ENCODE results near the gene TANGO6. TPM values are rescaled to one million over a fixed set of nuclear protein-coding genes. Genes with fewer than 3 reads are reported as not detected.

TANGO6 gene
- total RNA-seq, 1 experiment from 2014 or later, result 21.8 TPM

- H3K27me3 ChIP-seq (ENCODE audit: low read length), result no peaks in the 10 kb centered on the region
- H4K20me1 ChIP-seq (ENCODE audit: insufficient read depth, low read depth, low read length), result no peaks in the 10 kb centered on the region
- DNase-seq, result no peak
- no peak overlapping the region for H3K9ac ChIP-seq (ENCODE audit: low read length)
- H3K4me2 ChIP-seq (ENCODE audit: low read depth, low read length, poor library complexity, severe bottlenecking), result no peak overlapping the region
- H3K27ac ChIP-seq (ENCODE audit: low read length), result no peak overlapping the region
- H3K9me2 ChIP-seq (replicated peaks; ENCODE audit: insufficient read depth, low read length), result no peaks in the 10 kb centered on the region
- no peaks in the 10 kb centered on the region for H3K79me2 ChIP-seq (ENCODE audit: low read length)
- H2AFZ ChIP-seq (ENCODE audit: low read length), result no peak overlapping the region
- no peaks in the 10 kb centered on the region for H3K36me3 ChIP-seq (ENCODE audit: insufficient read depth, low read length)
- H3K9me3 ChIP-seq (ENCODE audit: low read length), result no peaks in the 10 kb centered on the region
- H3K4me3 ChIP-seq (ENCODE audit: low read length), result no peak overlapping the region
- H3K4me1 ChIP-seq (ENCODE audit: low read length), result peaks cover 6% of the 10 kb centered on the region
Measured at GRCh38 chr16:69029121-69029520, 185.8 kb downstream of the TANGO6 start.

GRCh38 chr16:69031877-69032301 lies 188.6 kb downstream of the TANGO6 start:
- H3K79me2 ChIP-seq (ENCODE audit: low read length), result no peaks in the 10 kb centered on the region
- H3K27me3 ChIP-seq (ENCODE audit: low read length), result no peaks in the 10 kb centered on the region
- no peaks in the 10 kb centered on the region for H3K4me1 ChIP-seq (ENCODE audit: low read length)
- no peak overlapping the region for H3K4me3 ChIP-seq (ENCODE audit: low read length)
- no peaks in the 10 kb centered on the region for H3K36me3 ChIP-seq (ENCODE audit: insufficient read depth, low read length)
- no peaks in the 10 kb centered on the region for H3K9me3 ChIP-seq (ENCODE audit: low read length)
- H4K20me1 ChIP-seq (ENCODE audit: insufficient read depth, low read depth, low read length), result no peaks in the 10 kb centered on the region
- H3K27ac ChIP-seq (ENCODE audit: low read length), result no peak overlapping the region
- no peaks in the 10 kb centered on the region for H3K9me2 ChIP-seq (replicated peaks; ENCODE audit: insufficient read depth, low read length)
- no peak overlapping the region for H2AFZ ChIP-seq (ENCODE audit: low read length)
- no peak for DNase-seq
- no peak overlapping the region for H3K9ac ChIP-seq (ENCODE audit: low read length)
- H3K4me2 ChIP-seq (ENCODE audit: low read depth, low read length, poor library complexity, severe bottlenecking), result no peak overlapping the region

- no peaks in the 10 kb centered on the region for H3K27me3 ChIP-seq (ENCODE audit: low read length)
- H3K9me3 ChIP-seq (ENCODE audit: low read length), result no peaks in the 10 kb centered on the region
- no peaks in the 10 kb centered on the region for H4K20me1 ChIP-seq (ENCODE audit: insufficient read depth, low read depth, low read length)
- H3K36me3 ChIP-seq (ENCODE audit: insufficient read depth, low read length), result no peaks in the 10 kb centered on the region
- no peak for DNase-seq
- no peak overlapping the region for H3K4me3 ChIP-seq (ENCODE audit: low read length)
- no peaks in the 10 kb centered on the region for H3K79me2 ChIP-seq (ENCODE audit: low read length)
- no peak overlapping the region for H2AFZ ChIP-seq (ENCODE audit: low read length)
- no peak overlapping the region for H3K9ac ChIP-seq (ENCODE audit: low read length)
- no peaks in the 10 kb centered on the region for H3K4me1 ChIP-seq (ENCODE audit: low read length)
- no peaks in the 10 kb centered on the region for H3K9me2 ChIP-seq (replicated peaks; ENCODE audit: insufficient read depth, low read length)
- H3K4me2 ChIP-seq (ENCODE audit: low read depth, low read length, poor library complexity, severe bottlenecking), result no peak overlapping the region
- H3K27ac ChIP-seq (ENCODE audit: low read length), result no peak overlapping the region
Measured at GRCh38 chr16:69033151-69033949, 190.0 kb downstream of the TANGO6 start.

GRCh38 chr16:69035375-69035774 lies 192.0 kb downstream of the TANGO6 start:
- no peak overlapping the region for H2AFZ ChIP-seq (ENCODE audit: low read length)
- H3K9me3 ChIP-seq (ENCODE audit: low read length), result no peaks in the 10 kb centered on the region
- no peaks in the 10 kb centered on the region for H3K4me1 ChIP-seq (ENCODE audit: low read length)
- no peaks in the 10 kb centered on the region for H3K27me3 ChIP-seq (ENCODE audit: low read length)
- H3K79me2 ChIP-seq (ENCODE audit: low read length), result no peaks in the 10 kb centered on the region
- H4K20me1 ChIP-seq (ENCODE audit: insufficient read depth, low read depth, low read length), result no peaks in the 10 kb centered on the region
- no peaks in the 10 kb centered on the region for H3K9me2 ChIP-seq (replicated peaks; ENCODE audit: insufficient read depth, low read length)
- DNase-seq, result no peak
- H3K36me3 ChIP-seq (ENCODE audit: insufficient read depth, low read length), result no peaks in the 10 kb centered on the region
- no peak overlapping the region for H3K9ac ChIP-seq (ENCODE audit: low read length)
- no peak overlapping the region for H3K27ac ChIP-seq (ENCODE audit: low read length)
- no peak overlapping the region for H3K4me2 ChIP-seq (ENCODE audit: low read depth, low read length, poor library complexity, severe bottlenecking)
- H3K4me3 ChIP-seq (ENCODE audit: low read length), result no peak overlapping the region

- Histone ChIP-seq H3K79me2 (ENCODE audit: low read length) (no peaks in the 10 kb centered on the region), H2AFZ (ENCODE audit: low read length) (no peak overlapping the region), H3K4me2 (ENCODE audit: low read depth, low read length, poor library complexity, severe bottlenecking) (no peak overlapping the region), H3K9me2 (replicated peaks; ENCODE audit: insufficient read depth, low read length) (no peaks in the 10 kb centered on the region), H3K36me3 (ENCODE audit: insufficient read depth, low read length) (peaks cover 3% of the 10 kb centered on the region), H3K27ac (ENCODE audit: low read length) (no peak overlapping the region), H3K4me1 (ENCODE audit: low read length) (no peaks in the 10 kb centered on the region), H3K9me3 (ENCODE audit: low read length) (no peaks in the 10 kb centered on the region), H4K20me1 (ENCODE audit: insufficient read depth, low read depth, low read length) (no peaks in the 10 kb centered on the region), H3K27me3 (ENCODE audit: low read length) (no peaks in the 10 kb centered on the region), H3K9ac (ENCODE audit: low read length) (no peak overlapping the region), H3K4me3 (ENCODE audit: low read length) (no peak overlapping the region)
- no peak for DNase-seq
Measured at GRCh38 chr16:69036399-69037091, 193.2 kb downstream of the TANGO6 start.

- H3K36me3 ChIP-seq (ENCODE audit: insufficient read depth, low read length), result peaks cover 8% of the 10 kb centered on the region
- no peak overlapping the region for H2AFZ ChIP-seq (ENCODE audit: low read length)
- no peaks in the 10 kb centered on the region for H3K79me2 ChIP-seq (ENCODE audit: low read length)
- no peaks in the 10 kb centered on the region for H4K20me1 ChIP-seq (ENCODE audit: insufficient read depth, low read depth, low read length)
- H3K4me3 ChIP-seq (ENCODE audit: low read length), result no peak overlapping the region
- H3K9me3 ChIP-seq (ENCODE audit: low read length), result no peaks in the 10 kb centered on the region
- H3K9me2 ChIP-seq (replicated peaks; ENCODE audit: insufficient read depth, low read length), result no peaks in the 10 kb centered on the region
- no peaks in the 10 kb centered on the region for H3K27me3 ChIP-seq (ENCODE audit: low read length)
- H3K27ac ChIP-seq (ENCODE audit: low read length), result no peak overlapping the region
- no peak overlapping the region for H3K4me2 ChIP-seq (ENCODE audit: low read depth, low read length, poor library complexity, severe bottlenecking)
- H3K4me1 ChIP-seq (ENCODE audit: low read length), result no peaks in the 10 kb centered on the region
- no peak for DNase-seq
- H3K9ac ChIP-seq (ENCODE audit: low read length), result no peak overlapping the region
Measured at GRCh38 chr16:69037373-69038160, 194.2 kb downstream of the TANGO6 start.

- no peaks in the 10 kb centered on the region for H3K27me3 ChIP-seq (ENCODE audit: low read length)
- H3K4me1 ChIP-seq (ENCODE audit: low read length), result no peaks in the 10 kb centered on the region
- peaks cover 8% of the 10 kb centered on the region for H3K36me3 ChIP-seq (ENCODE audit: insufficient read depth, low read length)
- H3K4me2 ChIP-seq (ENCODE audit: low read depth, low read length, poor library complexity, severe bottlenecking), result no peak overlapping the region
- no peaks in the 10 kb centered on the region for H3K9me3 ChIP-seq (ENCODE audit: low read length)
- no peak overlapping the region for H3K27ac ChIP-seq (ENCODE audit: low read length)
- H3K9me2 ChIP-seq (replicated peaks; ENCODE audit: insufficient read depth, low read length), result no peaks in the 10 kb centered on the region
- H2AFZ ChIP-seq (ENCODE audit: low read length), result no peak overlapping the region
- H3K4me3 ChIP-seq (ENCODE audit: low read length), result no peak overlapping the region
- DNase-seq, result no peak
- no peak overlapping the region for H3K9ac ChIP-seq (ENCODE audit: low read length)
- no peaks in the 10 kb centered on the region for H3K79me2 ChIP-seq (ENCODE audit: low read length)
- H4K20me1 ChIP-seq (ENCODE audit: insufficient read depth, low read depth, low read length), result no peaks in the 10 kb centered on the region
Measured at GRCh38 chr16:69039333-69039941, 196.1 kb downstream of the TANGO6 start.

All from Karpas-422 (cell line).